HG03469 (cell line): ENCODE data around the gene ARHGEF3.
A peak's percentile ranks its signal among the peaks of the same experiment; 100 is the strongest.
"Not testable (repeated sequence)": the region's sequence is repeated elsewhere in the genome, so short reads cannot be mapped to it uniquely, and the experiment has no call there.

Experiments
- ATAC-seq: cut with Tn5 transposase; IDR thresholded peaks from one replicate; pipeline ENCODE4 v1.9.1; 2021; ENCODE audit warnings: mild to moderate bottlenecking, moderate library complexity, moderate number of reproducible peaks; ENCODE audit not compliant: unreplicated experiment

The ARHGEF3 gene

GRCh38 chr3:56748663-56749231 is 53.0 kb downstream of the ARHGEF3 start:
- no peak for ATAC-seq

GRCh38 chr3:56747150-56747549 is 54.6 kb downstream of the ARHGEF3 start:
- ATAC-seq = no peak

- no peak for ATAC-seq
These were observed 57.7 kb downstream of the ARHGEF3 start for GRCh38 chr3:56744016-56744415.

GRCh38 chr3:56742887-56743286 is 58.9 kb downstream of the ARHGEF3 start:
- ATAC-seq = no peak

- ATAC-seq = no peak
These were observed 62.7 kb downstream of the ARHGEF3 start for GRCh38 chr3:56739036-56739435.

GRCh38 chr3:56737006-56737405 is 64.7 kb downstream of the ARHGEF3 start:
- no peak for ATAC-seq

GRCh38 chr3:56732109-56732508 is 69.6 kb downstream of the ARHGEF3 start:
- ATAC-seq = no peak

- peak; percentile 87 for ATAC-seq
These were observed 76.6 kb downstream of the ARHGEF3 start for GRCh38 chr3:56725175-56725574.

- no peak for ATAC-seq
These were observed 77.1 kb downstream of the ARHGEF3 start for GRCh38 chr3:56724676-56725075.

- ATAC-seq = no peak
These were observed 80.9 kb downstream of the ARHGEF3 start for GRCh38 chr3:56720849-56721248.

- not testable (repeated sequence) for ATAC-seq
These were observed 82.9 kb downstream of the ARHGEF3 start for GRCh38 chr3:56718809-56719208.

GRCh38 chr3:56711344-56711743 is 90.4 kb downstream of the ARHGEF3 start:
- ATAC-seq = no peak

GRCh38 chr3:56707412-56707811 is 94.3 kb downstream of the ARHGEF3 start:
- ATAC-seq = not testable (repeated sequence)

- ATAC-seq = no peak
These were observed 95.1 kb downstream of the ARHGEF3 start for GRCh38 chr3:56706629-56707028.

- ATAC-seq = no peak
These were observed 97.0 kb downstream of the ARHGEF3 start for GRCh38 chr3:56704706-56705105.

GRCh38 chr3:56702490-56703315 is 99.0 kb downstream of the ARHGEF3 start:
- no peak for ATAC-seq

GRCh38 chr3:56700151-56700550 is 101.6 kb downstream of the ARHGEF3 start:
- no peak for ATAC-seq

GRCh38 chr3:56694867-56695683 is 106.7 kb downstream of the ARHGEF3 start:
- ATAC-seq = no peak

- ATAC-seq = no peak
These were observed 108.0 kb downstream of the ARHGEF3 start for GRCh38 chr3:56693750-56694149.

GRCh38 chr3:56692520-56693433 is 109.0 kb downstream of the ARHGEF3 start:
- ATAC-seq = not testable (repeated sequence)

GRCh38 chr3:56692001-56692365 is 109.8 kb downstream of the ARHGEF3 start:
- ATAC-seq = not testable (repeated sequence)
